CD4-positive, alpha-beta T cell (primary cell): Measurements from ENCODE around the gene ENTPD6. TPM values are rescaled to one million over a fixed set of nuclear protein-coding genes. Genes with fewer than 3 reads are reported as not detected.
A peak's percentile ranks its signal among the peaks of the same experiment; 100 is the strongest.

Experiments
- ATAC-seq: fragments of 200-7000 bp; cut with Tn5 transposase; one replicate; pipeline ENCODE4 v1.10.0; 2022; ENCODE audit warnings: mild to moderate bottlenecking; ENCODE audit not compliant: poor library complexity
- CTCF ChIA-PET: fragments of 350-600 bp; sonication (Branson Sonifier 250); formaldehyde crosslinking; loops from one replicate; lab custom pipeline; 2021; ENCODE audit warnings: antibody characterized with exemption, inconsistent platforms; lab: Charles Lee
- POLR2A ChIA-PET: fragments of 350-600 bp; sonication (Branson Sonifier 250); formaldehyde crosslinking; loops from one replicate; lab custom pipeline; 2021; ENCODE audit warnings: antibody characterized with exemption, inconsistent platforms; lab: Charles Lee
- DNase-seq, 14 experiments: peaks; one replicate each; pipeline ENCODE4 v3.0.0-alpha.2; 2013 to 2020; ENCODE audit warnings: mixed read lengths in 2 of 14
- H3K27ac ChIP-seq, 2 donors: one replicate each; pipeline versions ENCODE4 v1.5.1 to v1.7.0; 2013; ENCODE audit warnings: low read length in 2 of 2, low read depth in 1 of 2, mild to moderate bottlenecking in 1 of 2
- H3K27me3 ChIP-seq, 2 experiments: 1 replicate in 1 of 2; 2 replicates in 1 of 2; pipeline versions ENCODE4 v1.6.1 to v1.7.0; 2013; ENCODE audit warnings: low read length in 2 of 2, control low read depth in 1 of 2, mild to moderate bottlenecking in 1 of 2, moderate library complexity in 1 of 2; ENCODE audit not compliant: insufficient read depth in 2 of 2, control insufficient read depth in 1 of 2
- H3K36me3 ChIP-seq: one replicate; pipeline ENCODE4 v1.6.1; 2013; ENCODE audit warnings: low read length, control low read depth; ENCODE audit not compliant: insufficient read depth
- H3K4me1 ChIP-seq: one replicate; pipeline ENCODE4 v1.6.1; 2013; ENCODE audit warnings: low read length, control low read depth; ENCODE audit not compliant: insufficient read depth
- H3K4me3 ChIP-seq: one replicate; pipeline ENCODE4 v1.5.1; 2013; ENCODE audit warnings: mild to moderate bottlenecking, low read length, moderate library complexity
- H3K9me3 ChIP-seq, 2 experiments: 1 replicate in 1 of 2; 2 replicates in 1 of 2; pipeline versions ENCODE4 v1.6.1 to v1.7.0; 2013; ENCODE audit warnings: low read length in 2 of 2, mild to moderate bottlenecking in 2 of 2, control low read depth in 1 of 2, moderate library complexity in 1 of 2; ENCODE audit not compliant: control insufficient read depth in 1 of 2, insufficient read depth in 1 of 2
- H3K27ac Mint-ChIP-seq: one replicate; pipeline ENCODE4 v1.8.0; 2020; ENCODE audit warnings: mixed read lengths
- H3K27me3 Mint-ChIP-seq: one replicate; pipeline ENCODE4 v1.8.0; 2021; ENCODE audit warnings: mixed read lengths
- H3K36me3 Mint-ChIP-seq: one replicate; pipeline ENCODE4 v1.8.0; 2021; ENCODE audit warnings: low read depth, mixed read lengths
- H3K4me1 Mint-ChIP-seq: one replicate; pipeline ENCODE4 v1.8.0; 2021; ENCODE audit warnings: low read depth, mixed read lengths
- H3K4me3 Mint-ChIP-seq: one replicate; pipeline ENCODE4 v1.8.0; 2020; ENCODE audit warnings: mild to moderate bottlenecking, mixed read lengths
- H3K9me3 Mint-ChIP-seq: one replicate; pipeline ENCODE4 v1.8.0; 2020; ENCODE audit warnings: mixed read lengths
- intact Hi-C, 2 experiments: fragments of 100-400 bp; cut with DNase I in 1 of 2; cut with micrococcal nuclease in 1 of 2; formaldehyde crosslinking; loops; one replicate each; pipeline versions ENCODE4 v1.15.1 to v1.9.0; 2023 to 2025; cut with DNase I, micrococcal nuclease
- polyA plus RNA-seq, 2 donors: library from polyadenylated mRNA; unstranded; fragments of 120-200 nt; gene quantifications; one replicate each; pipeline ENCODE4 v1.2.1, GENCODE V29; 2013
- total RNA-seq, 174 experiments: library from RNA in 2 of 174; stranded (reverse) in 2 of 174; gene quantifications; one replicate each; pipeline ENCODE4 v1.2.3 and lab custom pipeline; 2021 to 2026
- TF ChIP-seq, protein P1 (sequence below): fragments of 200-600 bp; IDR thresholded peaks from one replicate; pipeline ENCODE4 v1.8.0; 2022; ENCODE audit warnings: antibody characterized with exemption, mild to moderate bottlenecking

The ENTPD6 gene
- total RNA-seq (10 to 100 TPM; 78.5 to 85.1 TPM), total RNA-seq (lab: John Stamatoyannopoulos, UW) (33.2 to 146 (median 75.9) reads per million in 172 experiments)
- 39.8 TPM for polyA plus RNA-seq (2013, experiment 1 of 2)
- polyA plus RNA-seq (2013, experiment 2 of 2), result 47.7 TPM

DNA sequence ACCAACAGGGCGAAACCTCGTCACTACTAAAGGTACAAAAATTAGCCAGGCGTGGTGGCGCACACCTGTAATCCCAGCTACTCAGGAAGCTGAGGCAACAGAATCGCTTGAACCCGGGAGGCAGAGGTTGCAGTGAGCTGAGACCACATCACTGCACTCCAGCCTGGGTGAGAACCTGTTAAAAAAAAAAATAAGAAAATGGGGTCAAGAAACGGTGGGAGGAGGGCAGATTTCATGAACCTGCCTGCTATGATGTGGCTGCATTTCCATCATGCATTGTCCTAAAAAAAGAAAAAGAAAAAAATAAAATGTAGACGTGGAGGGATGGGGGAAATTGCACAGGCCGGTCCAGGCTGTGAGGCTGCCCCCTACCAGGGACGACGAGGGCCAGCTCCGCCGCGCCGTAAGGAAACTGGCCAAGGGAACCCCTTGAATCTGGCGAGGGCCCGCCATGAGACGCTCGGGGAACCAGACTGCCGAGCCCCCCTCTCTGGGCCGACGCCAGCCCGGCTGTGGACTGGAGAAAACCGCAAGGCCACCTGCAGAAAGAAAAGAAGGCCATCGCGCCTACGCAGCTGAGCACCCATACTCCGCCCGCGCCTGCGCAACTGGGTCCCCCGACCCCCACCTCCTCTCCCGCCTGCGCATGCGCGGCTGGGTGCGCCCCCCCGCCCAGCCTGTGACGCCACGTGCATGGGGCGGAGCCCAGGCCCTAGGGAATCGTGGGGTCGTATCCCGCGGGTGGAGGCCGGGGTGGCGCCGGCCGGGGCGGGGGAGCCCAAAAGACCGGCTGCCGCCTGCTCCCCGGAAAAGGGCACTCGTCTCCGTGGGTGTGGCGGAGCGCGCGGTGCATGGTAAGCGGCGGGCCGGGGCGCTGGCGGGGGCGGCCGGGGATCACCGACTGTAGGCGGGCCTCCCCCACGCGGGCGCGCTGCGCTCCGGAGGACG lies at the start of gene ENTPD6:
ENTPD6 (plus strand) TSS at position 699 of the 948 bp plus-strand sequence. CDS start 10,825 bp downstream, outside the sequence.
- ATAC-seq, result peak; percentile 82
- TF ChIP-seq, protein P1, sequence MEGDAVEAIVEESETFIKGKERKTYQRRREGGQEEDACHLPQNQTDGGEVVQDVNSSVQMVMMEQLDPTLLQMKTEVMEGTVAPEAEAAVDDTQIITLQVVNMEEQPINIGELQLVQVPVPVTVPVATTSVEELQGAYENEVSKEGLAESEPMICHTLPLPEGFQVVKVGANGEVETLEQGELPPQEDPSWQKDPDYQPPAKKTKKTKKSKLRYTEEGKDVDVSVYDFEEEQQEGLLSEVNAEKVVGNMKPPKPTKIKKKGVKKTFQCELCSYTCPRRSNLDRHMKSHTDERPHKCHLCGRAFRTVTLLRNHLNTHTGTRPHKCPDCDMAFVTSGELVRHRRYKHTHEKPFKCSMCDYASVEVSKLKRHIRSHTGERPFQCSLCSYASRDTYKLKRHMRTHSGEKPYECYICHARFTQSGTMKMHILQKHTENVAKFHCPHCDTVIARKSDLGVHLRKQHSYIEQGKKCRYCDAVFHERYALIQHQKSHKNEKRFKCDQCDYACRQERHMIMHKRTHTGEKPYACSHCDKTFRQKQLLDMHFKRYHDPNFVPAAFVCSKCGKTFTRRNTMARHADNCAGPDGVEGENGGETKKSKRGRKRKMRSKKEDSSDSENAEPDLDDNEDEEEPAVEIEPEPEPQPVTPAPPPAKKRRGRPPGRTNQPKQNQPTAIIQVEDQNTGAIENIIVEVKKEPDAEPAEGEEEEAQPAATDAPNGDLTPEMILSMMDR, result no peak
- Mint-ChIP-seq H3K27me3 (no peaks in the 10 kb centered on the region), H3K4me3 (peak within 1 kb of the TSS; percentile 89), H3K4me1 (peaks cover 49% of the 10 kb centered on the region), H3K9me3 (no peaks in the 10 kb centered on the region), H3K27ac (peak within 1 kb of the TSS; percentile 93), H3K36me3 (no peaks in the 10 kb centered on the region)
- Histone ChIP-seq H3K36me3 (no peaks in the 10 kb centered on the region), H3K27me3 (no peaks in the 10 kb centered on the region), H3K9me3 (no peaks in the 10 kb centered on the region), H3K4me3 (peak within 1 kb of the TSS; percentile 97), H3K27ac (peak within 1 kb of the TSS; percentile 75 to 83), H3K4me1 (peaks cover 42% of the 10 kb centered on the region)
- peak; percentile 88 to 96 (median 93) for DNase-seq
- ChIA-PET POLR2A (interaction anchor here (0.6 to 3.0 kb wide), 17 partner anchors 9 to 1845 kb away, joined by 3 to 34 read pairs (median 5); partner anchors contain the start of genes ABHD12, ACSS1, GINS1 and NXT1), CTCF (interaction anchor here (0.7 to 2.1 kb wide), 4 partner anchors 13 to 137 kb away, joined by 3 to 8 read pairs (median 3); partner anchors contain the start of genes ACSS1 and PYGB)
- intact Hi-C loops, result loop anchor here (2.0 to 10.0 kb wide), 9 partner anchors 52 to 1838 kb away; partner anchors contain the start of genes NANP (in 1 of the 2), PYGB (in 1 of the 2), VSX1 (in 1 of the 2) and ZNF337 (in 1 of the 2)

DNA sequence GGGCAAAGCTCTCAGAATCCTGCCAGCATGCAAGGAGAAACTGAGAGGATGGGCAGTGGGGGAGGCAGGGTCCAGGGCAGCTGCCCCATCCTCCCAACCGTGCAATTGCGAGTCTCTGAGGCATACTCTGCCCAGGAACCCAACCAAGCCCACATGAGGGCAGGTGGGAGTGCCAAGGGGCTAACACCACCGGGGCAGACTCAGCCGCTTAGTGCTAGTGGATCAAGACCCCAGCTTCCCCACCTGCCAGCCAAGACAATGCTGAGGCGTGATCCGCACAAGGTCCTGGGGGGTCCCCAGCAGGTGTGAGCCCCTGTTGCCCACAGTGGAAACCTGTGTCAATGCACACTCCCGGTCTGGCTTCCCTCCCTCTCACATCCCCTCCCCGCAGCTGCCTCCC lies 48.5 kb upstream of the ENTPD6 start:
- TF ChIP-seq, protein P1, result no peak
- no peaks in the 10 kb centered on the region for H3K9me3 ChIP-seq
- H3K4me1 ChIP-seq, result peaks cover 12% of the 10 kb centered on the region
- CTCF ChIA-PET, result no interaction called here
- no peak overlapping the region for H3K27ac ChIP-seq
- intact Hi-C loops, result no loop called here
- DNase-seq (no peak), ATAC-seq (no peak)
- POLR2A ChIA-PET, result no interaction called here
- Mint-ChIP-seq H3K27ac (no peak overlapping the region), H3K36me3 (no peaks in the 10 kb centered on the region), H3K4me1 (peaks cover 7% of the 10 kb centered on the region), H3K9me3 (no peaks in the 10 kb centered on the region), H3K4me3 (peak overlapping the region; percentile 45), H3K27me3 (peaks cover 5% of the 10 kb centered on the region)
- no peaks in the 10 kb centered on the region for H3K36me3 ChIP-seq
- H3K27me3 ChIP-seq, result peaks cover 5 to 9% of the 10 kb centered on the region in 2 experiments
- no peak overlapping the region for H3K4me3 ChIP-seq

DNA sequence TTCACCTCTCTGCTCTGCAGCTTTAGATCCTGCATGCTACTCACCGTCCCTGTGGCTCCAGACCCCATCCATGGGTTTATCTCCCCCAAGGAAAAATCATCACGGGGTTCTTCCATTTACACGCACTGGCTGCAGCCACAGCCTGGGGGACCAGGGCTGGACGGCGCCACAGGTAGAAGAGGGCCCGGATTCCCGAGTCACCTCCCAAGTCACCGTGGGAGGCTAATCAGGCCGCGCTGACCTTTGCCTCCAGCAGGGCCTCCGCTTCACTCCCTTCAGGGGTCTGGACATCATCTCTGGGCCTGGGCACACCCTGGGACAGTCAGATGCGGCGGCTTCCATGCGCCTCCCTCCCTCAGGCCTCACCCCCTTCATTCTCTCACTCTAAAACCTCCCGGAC lies 47.8 kb upstream of the ENTPD6 start:
- peak overlapping the region; percentile 58 for H3K4me3 ChIP-seq
- H3K9me3 ChIP-seq, result no peaks in the 10 kb centered on the region
- TF ChIP-seq, protein P1, result no peak
- no peak for ATAC-seq
- H3K9me3 Mint-ChIP-seq, result no peaks in the 10 kb centered on the region
- POLR2A ChIA-PET, result interaction anchor here (1.0 to 1.9 kb wide), 3 partner anchors 57 to 154 kb away, joined by 3 to 14 read pairs (median 6); partner anchors contain the start of gene ACSS1
- DNase-seq, result no peak
- H3K27me3 ChIP-seq, result peaks cover 5 to 9% of the 10 kb centered on the region in 2 experiments
- H3K36me3 ChIP-seq, result no peaks in the 10 kb centered on the region
- H3K27ac ChIP-seq, result no peak overlapping the region
- intact Hi-C loops, result loop anchor here in 1 of 2 experiments (2.0 kb wide), 1 partner anchor 57 kb away; no protein-coding TSS in a partner anchor
- H3K4me1 ChIP-seq, result peaks cover 12% of the 10 kb centered on the region
- peaks cover 5% of the 10 kb centered on the region for H3K27me3 Mint-ChIP-seq
- no peak overlapping the region for H3K4me3 Mint-ChIP-seq
- peaks cover 7% of the 10 kb centered on the region for H3K4me1 Mint-ChIP-seq
- CTCF ChIA-PET, result no interaction called here
- no peaks in the 10 kb centered on the region for H3K36me3 Mint-ChIP-seq
- H3K27ac Mint-ChIP-seq, result no peak overlapping the region
